ENCODE measurements around the gene PDCD6IP. TPM values are rescaled to one million over a fixed set of nuclear protein-coding genes. Genes with fewer than 3 reads are reported as not detected.
A peak's percentile ranks its signal among the peaks of the same experiment; 100 is the strongest.

The PDCD6IP gene
- total RNA-seq, 1 donor, result 258 TPM

- H3K4me3 ChIP-seq (ENCODE audit: low read depth, low read length), result no peak overlapping the region
- DNase-seq (ENCODE audit: low read depth), result peak; percentile 49
These were observed 113.3 kb downstream of the PDCD6IP start for GRCh38 chr3:33911525-33912322.

GRCh38 chr3:33914212-33914611, 115.8 kb downstream of the PDCD6IP start:
- no peak for TF ChIP-seq CTCF (IDR thresholded peaks at IDR 0.05; ENCODE audit: insufficient read depth, low read length)
- H3K4me3 ChIP-seq (ENCODE audit: low read depth, low read length), result no peak overlapping the region
- no peak for DNase-seq (ENCODE audit: low read depth)

More at GRCh38 chr3:33911525-33912322, 113.3 kb downstream of the PDCD6IP start:
- no peak for TF ChIP-seq CTCF (IDR thresholded peaks at IDR 0.05; ENCODE audit: insufficient read depth, low read length)

- TF ChIP-seq CTCF (IDR thresholded peaks at IDR 0.05; ENCODE audit: insufficient read depth, low read length), result no peak
- DNase-seq (ENCODE audit: low read depth), result no peak
These were observed 116.4 kb downstream of the PDCD6IP start for GRCh38 chr3:33914731-33915379.

GRCh38 chr3:33915796-33916546, 117.5 kb downstream of the PDCD6IP start:
- TF ChIP-seq CTCF (IDR thresholded peaks at IDR 0.05; ENCODE audit: insufficient read depth, low read length), result peak; percentile 48
- no peak overlapping the region for H3K4me3 ChIP-seq (ENCODE audit: low read depth, low read length)
- peak; percentile 52 for DNase-seq (ENCODE audit: low read depth)

More at GRCh38 chr3:33914731-33915379, 116.4 kb downstream of the PDCD6IP start:
- H3K4me3 ChIP-seq (ENCODE audit: low read depth, low read length), result no peak overlapping the region

GRCh38 chr3:33918126-33918756, 119.8 kb downstream of the PDCD6IP start:
- no peak overlapping the region for H3K4me3 ChIP-seq (ENCODE audit: low read depth, low read length)
- TF ChIP-seq CTCF (IDR thresholded peaks at IDR 0.05; ENCODE audit: insufficient read depth, low read length), result no peak
- DNase-seq (ENCODE audit: low read depth), result no peak

Other genes starting within 250 kb of the PDCD6IP start
- gene CLASP2, start 80.4 kb upstream of the PDCD6IP start, total RNA-seq (ENCODE audit: low replicate concordance), result 54.8 and 56.7 TPM in 2 replicates